ENCODE results near the gene RNF123.

The RNF123 gene

DNA sequence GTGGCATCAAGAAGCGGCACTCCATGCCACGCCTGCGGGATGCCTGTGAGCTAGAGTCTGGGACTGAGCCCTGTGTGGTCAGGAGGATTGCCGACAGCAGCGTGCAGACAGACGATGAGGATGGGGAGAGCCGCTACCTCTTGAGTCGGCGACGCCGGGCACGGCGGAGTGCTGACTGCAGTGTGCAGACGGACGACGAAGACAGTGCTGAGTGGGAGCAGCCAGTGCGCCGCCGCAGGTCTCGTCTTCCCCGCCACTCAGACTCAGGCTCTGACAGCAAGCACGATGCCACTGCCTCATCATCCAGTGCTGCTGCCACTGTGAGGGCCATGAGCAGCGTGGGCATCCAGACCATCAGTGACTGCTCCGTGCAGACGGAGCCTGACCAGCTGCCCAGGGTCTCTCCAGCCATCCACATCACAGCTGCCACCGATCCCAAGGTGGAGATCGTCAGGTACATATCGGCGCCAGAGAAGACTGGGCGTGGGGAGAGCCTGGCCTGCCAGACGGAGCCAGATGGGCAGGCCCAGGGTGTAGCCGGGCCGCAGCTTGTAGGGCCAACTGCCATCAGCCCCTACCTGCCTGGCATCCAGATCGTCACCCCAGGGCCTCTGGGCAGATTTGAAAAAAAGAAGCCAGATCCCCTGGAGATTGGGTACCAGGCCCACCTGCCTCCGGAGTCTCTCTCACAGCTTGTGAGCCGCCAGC, 32.0 kb upstream of the RNF123 start:
- TF ChIP-seq CTCF (conservative IDR thresholded peaks at IDR 0.05; ENCODE audit: control insufficient read depth, insufficient read depth, low read depth, low read length) = no peak
- no peak for DNase-seq (ENCODE audit: low read depth)
- no peak overlapping the region for H3K4me3 ChIP-seq (ENCODE audit: control insufficient read depth, low read depth, low read length)

DNA sequence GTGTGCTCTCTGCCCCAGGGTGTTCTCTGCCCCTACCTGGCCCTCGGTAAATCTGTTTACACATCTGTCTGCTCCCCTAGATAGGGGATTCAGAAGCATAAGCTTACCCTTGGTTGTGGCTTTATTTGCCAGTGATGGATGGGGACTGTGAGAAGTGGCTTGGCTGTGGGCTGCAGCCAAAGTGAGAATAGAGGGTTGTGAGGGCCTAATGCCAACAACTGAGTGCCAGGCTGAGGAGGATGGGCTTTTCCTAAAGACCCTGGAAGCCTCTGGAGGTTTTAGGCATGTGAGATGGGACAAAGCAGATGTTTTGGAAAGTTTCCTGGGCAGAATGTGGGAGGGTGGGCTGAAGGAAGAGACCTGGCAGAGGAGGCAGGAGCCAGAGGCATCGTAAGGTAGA, 30.6 kb upstream of the RNF123 start:
- no peak for TF ChIP-seq CTCF (conservative IDR thresholded peaks at IDR 0.05; ENCODE audit: control insufficient read depth, insufficient read depth, low read depth, low read length)
- DNase-seq (ENCODE audit: low read depth) = no peak
- H3K4me3 ChIP-seq (ENCODE audit: control insufficient read depth, low read depth, low read length) = no peak overlapping the region

DNA sequence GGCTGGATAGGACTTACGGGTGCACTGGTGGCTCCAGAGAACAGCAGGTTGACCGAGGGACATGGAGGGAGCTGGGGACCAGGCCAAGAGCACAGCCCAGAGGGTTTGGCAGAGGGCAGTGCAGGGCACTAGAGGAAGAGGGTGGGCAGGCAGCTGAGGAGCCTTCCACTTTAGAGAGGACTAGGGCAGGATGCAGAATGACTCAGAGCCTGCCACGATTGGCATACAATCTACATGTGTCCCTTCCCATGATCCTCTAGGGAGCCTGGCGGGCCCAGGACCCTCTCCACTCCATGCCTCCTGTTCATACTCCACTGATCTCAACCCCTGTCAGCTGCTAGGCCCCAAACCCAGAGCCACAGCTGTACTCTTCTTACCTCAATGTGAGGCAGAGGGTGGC, 29.6 kb upstream of the RNF123 start:
- no peak overlapping the region for H3K4me3 ChIP-seq (ENCODE audit: control insufficient read depth, low read depth, low read length)
- no peak for TF ChIP-seq CTCF (conservative IDR thresholded peaks at IDR 0.05; ENCODE audit: control insufficient read depth, insufficient read depth, low read depth, low read length)
- DNase-seq (ENCODE audit: low read depth) = no peak

DNA sequence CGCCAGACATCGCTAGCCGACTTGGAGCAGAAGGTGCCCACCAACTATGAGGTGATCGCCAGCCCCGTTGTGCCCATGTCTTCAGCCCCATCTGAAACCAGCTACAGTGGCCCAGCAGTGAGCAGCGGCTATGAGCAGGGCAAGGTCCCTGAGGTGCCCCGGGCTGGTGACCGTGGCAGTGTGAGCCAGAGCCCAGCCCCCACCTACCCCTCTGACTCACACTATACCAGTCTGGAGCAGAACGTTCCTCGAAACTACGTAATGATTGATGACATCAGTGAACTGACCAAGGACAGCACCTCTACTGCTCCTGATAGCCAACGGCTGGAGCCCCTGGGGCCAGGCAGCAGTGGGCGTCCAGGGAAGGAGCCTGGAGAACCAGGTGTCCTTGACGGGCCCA, 28.1 kb upstream of the RNF123 start:
- no peak for TF ChIP-seq CTCF (conservative IDR thresholded peaks at IDR 0.05; ENCODE audit: control insufficient read depth, insufficient read depth, low read depth, low read length)
- no peak for DNase-seq (ENCODE audit: low read depth)
- no peak overlapping the region for H3K4me3 ChIP-seq (ENCODE audit: control insufficient read depth, low read depth, low read length)

GRCh38 chr3:49662021-49662420, 27.3 kb upstream of the RNF123 start:
- H3K4me3 ChIP-seq (ENCODE audit: control insufficient read depth, low read depth, low read length) = no peak overlapping the region
- TF ChIP-seq CTCF (conservative IDR thresholded peaks at IDR 0.05; ENCODE audit: control insufficient read depth, insufficient read depth, low read depth, low read length) = no peak

DNA sequence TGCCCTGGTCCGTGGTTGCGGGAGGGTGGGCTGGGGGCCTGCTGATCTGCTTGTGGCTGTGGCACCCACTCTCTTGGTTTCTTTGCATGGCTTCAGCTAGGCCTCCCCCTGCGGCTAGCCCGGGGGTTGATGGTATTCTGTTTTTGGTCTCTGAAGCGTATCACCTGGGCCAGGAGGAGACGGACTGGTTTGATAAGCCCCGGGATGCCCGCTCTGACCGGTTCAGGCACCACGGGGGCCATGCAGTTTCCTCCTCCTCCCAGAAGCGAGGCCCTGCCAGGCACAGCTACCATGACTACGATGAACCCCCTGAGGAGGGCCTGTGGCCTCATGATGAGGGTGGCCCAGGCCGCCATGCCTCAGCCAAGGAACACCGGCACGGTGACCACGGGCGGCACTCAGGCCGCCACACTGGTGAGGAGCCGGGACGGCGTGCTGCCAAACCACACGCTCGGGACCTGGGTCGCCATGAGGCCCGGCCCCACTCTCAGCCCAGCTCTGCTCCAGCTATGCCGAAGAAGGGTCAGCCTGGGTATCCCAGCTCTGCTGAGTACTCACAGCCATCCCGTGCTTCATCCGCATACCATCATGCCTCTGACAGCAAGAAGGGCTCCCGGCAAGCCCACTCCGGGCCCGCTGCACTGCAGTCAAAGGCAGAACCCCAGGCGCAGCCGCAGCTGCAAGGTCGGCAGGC, 26.5 kb upstream of the RNF123 start:
- TF ChIP-seq CTCF (conservative IDR thresholded peaks at IDR 0.05; ENCODE audit: control insufficient read depth, insufficient read depth, low read depth, low read length) = no peak
- DNase-seq (ENCODE audit: low read depth) = no peak
- H3K4me3 ChIP-seq (ENCODE audit: control insufficient read depth, low read depth, low read length) = no peak overlapping the region

More at GRCh38 chr3:49662021-49662420, 27.3 kb upstream of the RNF123 start:
- no peak for DNase-seq (ENCODE audit: low read depth)

All from fibroblast of mammary gland (primary cell).